ENCODE results near the gene SSU72.

DNA sequence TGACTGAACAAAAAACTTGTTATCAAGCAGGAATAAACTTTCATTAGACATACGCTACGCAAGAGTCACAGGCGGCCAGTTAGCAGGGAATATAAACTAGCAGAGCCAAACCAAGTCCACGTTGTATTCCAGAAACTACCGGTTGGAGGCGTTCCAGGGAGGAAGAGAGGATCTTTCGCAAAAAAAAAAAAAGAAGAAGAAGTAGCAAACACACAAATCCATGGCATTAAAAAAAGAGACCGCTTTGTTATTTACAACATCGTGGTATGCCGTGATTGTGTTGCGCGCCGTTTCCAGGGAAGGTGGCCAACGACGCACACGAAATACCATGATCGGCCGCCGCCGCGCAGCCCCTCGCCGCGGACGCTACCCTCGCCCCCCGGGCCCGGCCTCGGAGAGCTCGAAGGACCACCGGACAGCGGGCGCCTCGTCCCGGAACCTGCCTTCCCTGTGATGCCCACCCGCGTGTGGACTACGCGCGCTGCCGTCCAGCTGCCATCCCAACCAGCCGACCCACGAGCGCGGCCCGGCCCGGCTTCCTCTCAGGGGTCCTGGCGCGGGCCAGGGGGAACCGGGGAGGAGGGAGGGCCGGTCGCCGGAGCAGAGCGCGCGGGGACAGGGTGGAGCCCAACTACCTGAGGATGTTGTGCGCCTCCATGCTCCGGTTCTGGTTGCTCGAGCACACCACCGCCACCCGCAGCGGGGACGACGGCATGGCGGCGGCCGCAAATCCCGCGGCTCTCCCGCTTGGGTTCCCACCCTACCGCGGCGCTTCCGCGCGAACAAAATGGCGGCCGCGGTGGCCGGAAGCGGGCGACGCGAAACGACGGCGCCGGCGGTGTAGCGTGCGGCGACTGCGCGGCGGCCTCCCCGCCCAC is 581 bp downstream of the SSU72 start:
- TF ChIP-seq GATA3 (IDR thresholded peaks at IDR 0.05; ENCODE audit: low read depth, low read length) (no peak), GATA2 (IDR thresholded peaks at IDR 0.05; ENCODE audit: low read depth, low read length) (no peak)

Data from SH-SY5Y (cell line).